Dermis blood vessel endothelial cell (primary cell): Measurements from ENCODE around the gene CCT3. TPM values are rescaled to one million over a fixed set of nuclear protein-coding genes. Genes with fewer than 3 reads are reported as not detected.
A peak's percentile ranks its signal among the peaks of the same experiment; 100 is the strongest.
"Not testable (repeated sequence)": the region's sequence is repeated elsewhere in the genome, so short reads cannot be mapped to it uniquely, and the experiment has no call there.

ENCODE experiments used
- DNase-seq: peaks from one replicate; pipeline ENCODE4 v3.0.0; 2010
- total RNA-seq: library from RNA; depleted of rRNA; stranded (reverse); fragments of >200 nt; gene quantifications from 2 replicates; pipeline ENCODE4 v1.2.3, GENCODE V29; 2014

Gene CCT3
- 552 and 641 TPM in 2 replicates for total RNA-seq

GRCh38 chr1:156338180-156338976, at the start of gene CCT3, which contains the start of gene TSACC:
TSS of gene CCT3 (minus strand) at chr1:156338292. CDS start at chr1:156338184, 108 bp downstream.
TSS of gene TSACC (plus strand) at chr1:156338526. CDS start at chr1:156339758, 1,232 bp downstream.
- peak; percentile 100 for DNase-seq

GRCh38 chr1:156387870-156388173, 49.7 kb upstream of the CCT3 start:
- DNase-seq, result peak; percentile 18

GRCh38 chr1:156386949-156387869, 49.1 kb upstream of the CCT3 start:
- no peak for DNase-seq

- DNase-seq, result no peak
Observed at GRCh38 chr1:156386134-156386901, 48.2 kb upstream of the CCT3 start.

- peak; percentile 75 for DNase-seq
Observed at GRCh38 chr1:156385534-156386031, 47.5 kb upstream of the CCT3 start.

- DNase-seq, result no peak
Observed at GRCh38 chr1:156384658-156385057, 46.6 kb upstream of the CCT3 start.

- no peak for DNase-seq
Observed at GRCh38 chr1:156384007-156384406, 45.9 kb upstream of the CCT3 start.

GRCh38 chr1:156383023-156383422, 44.9 kb upstream of the CCT3 start:
- peak; percentile 81 for DNase-seq

GRCh38 chr1:156382561-156382960, 44.5 kb upstream of the CCT3 start:
- no peak for DNase-seq

GRCh38 chr1:156379420-156380165, 41.5 kb upstream of the CCT3 start:
- no peak for DNase-seq

GRCh38 chr1:156378557-156378956, 40.5 kb upstream of the CCT3 start:
- DNase-seq, result no peak

GRCh38 chr1:156376958-156377919, 39.1 kb upstream of the CCT3 start:
- DNase-seq, result no peak

GRCh38 chr1:156376146-156376545, 38.1 kb upstream of the CCT3 start:
- no peak for DNase-seq

GRCh38 chr1:156373546-156373945, 35.5 kb upstream of the CCT3 start:
- no peak for DNase-seq

- no peak for DNase-seq
Observed at GRCh38 chr1:156372876-156373275, 34.8 kb upstream of the CCT3 start.

- no peak for DNase-seq
Observed at GRCh38 chr1:156372265-156372586, 34.1 kb upstream of the CCT3 start.

GRCh38 chr1:156371553-156372264, 33.6 kb upstream of the CCT3 start:
- DNase-seq, result peak; percentile 27

- DNase-seq, result not testable (repeated sequence)
Observed at GRCh38 chr1:156369685-156370286, 31.7 kb upstream of the CCT3 start.

GRCh38 chr1:156368889-156369684, 31.0 kb upstream of the CCT3 start, which contains the start of gene RHBG:
TSS of gene RHBG (plus strand) at chr1:156369211. CDS start at chr1:156369250, 39 bp downstream.
- DNase-seq, result peak; percentile 32
